GM18511 (cell line): ENCODE results near the gene CLCN1.

Experiments
- ATAC-seq: cut with Tn5 transposase; IDR thresholded peaks from one replicate; pipeline ENCODE4 v1.9.1; 2021; ENCODE audit warnings: mild to moderate bottlenecking, moderate library complexity; ENCODE audit not compliant: unreplicated experiment

Gene CLCN1

DNA sequence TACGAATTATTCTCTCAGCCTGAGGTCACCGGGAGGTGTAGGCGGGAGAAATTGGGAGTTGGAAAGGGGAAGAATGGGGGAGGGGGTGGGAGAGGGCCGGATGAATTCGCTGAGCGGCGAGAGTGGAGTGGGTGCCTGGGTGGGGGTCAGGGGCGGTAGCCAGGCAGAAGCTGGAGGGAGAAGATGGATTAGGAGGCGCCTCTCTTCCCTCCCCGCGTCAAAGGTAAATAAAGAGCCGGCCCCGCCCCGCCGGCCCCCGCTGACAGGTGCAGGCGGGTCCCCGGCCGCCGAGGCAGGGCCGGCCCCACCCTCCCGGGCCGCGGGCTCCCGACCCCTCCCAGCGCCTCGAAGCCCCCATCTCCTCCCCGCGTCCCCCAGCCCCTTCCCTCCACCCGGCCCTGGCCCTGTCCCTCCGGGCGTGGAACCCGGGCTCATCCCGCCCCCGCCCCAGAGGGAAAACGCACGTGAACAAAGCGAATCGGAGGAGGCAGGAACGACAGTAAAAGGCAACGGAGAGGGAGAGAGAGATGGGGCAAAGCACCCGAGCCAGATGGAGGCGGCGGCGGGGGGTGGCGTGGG, 45.7 kb downstream of the CLCN1 start:
- no peak for ATAC-seq

DNA sequence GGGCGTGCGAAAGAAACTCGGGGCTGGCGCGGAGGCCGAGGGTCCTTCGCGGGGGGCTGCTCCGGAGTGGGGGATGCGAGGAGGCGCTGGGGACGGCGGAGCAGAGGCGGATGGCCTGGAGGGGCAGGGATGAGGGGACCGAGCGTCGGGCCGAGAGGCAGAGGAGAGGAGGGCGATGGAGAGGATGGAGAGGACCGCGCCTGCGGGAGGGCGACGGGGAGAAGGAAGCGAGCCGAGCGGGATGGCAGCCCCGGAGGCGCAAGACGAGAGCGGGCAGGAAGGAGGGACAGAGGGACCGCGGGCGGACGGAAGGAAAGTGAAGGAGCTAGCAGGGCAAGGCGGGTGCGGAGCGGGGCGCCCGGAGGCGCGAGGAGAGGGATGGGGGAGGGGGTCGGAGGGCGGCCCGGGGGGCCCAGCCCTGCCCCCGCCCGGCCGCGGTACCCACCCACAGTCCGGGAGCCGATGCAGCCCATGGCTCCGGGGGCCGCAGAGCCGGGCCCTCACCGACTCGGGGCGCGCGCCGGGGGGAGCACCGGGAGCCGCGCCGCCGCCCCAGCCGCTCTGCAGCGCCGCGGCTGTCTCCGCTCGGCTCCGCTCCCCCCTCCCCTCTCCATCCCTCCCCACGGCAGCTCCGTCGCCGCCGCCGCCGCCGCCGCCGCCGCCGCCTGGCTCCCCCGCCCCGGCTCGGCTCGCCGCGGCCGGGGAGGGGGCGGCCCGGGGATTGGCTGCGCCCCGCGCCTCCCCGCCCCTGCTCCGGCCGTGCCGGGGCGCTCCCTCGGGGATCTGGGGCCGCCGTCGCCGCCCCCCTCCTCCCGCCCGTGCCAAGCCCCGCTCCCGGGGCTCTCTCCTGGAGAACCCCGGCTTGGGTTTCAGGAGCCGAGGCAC, 46.5 kb downstream of the CLCN1 start, which contains the start of gene FAM131B:
FAM131B (minus strand) TSS at position 583 of the 885 bp plus-strand sequence; CDS start at position 473, 110 bp downstream.
- ATAC-seq = peak; percentile 51

DNA sequence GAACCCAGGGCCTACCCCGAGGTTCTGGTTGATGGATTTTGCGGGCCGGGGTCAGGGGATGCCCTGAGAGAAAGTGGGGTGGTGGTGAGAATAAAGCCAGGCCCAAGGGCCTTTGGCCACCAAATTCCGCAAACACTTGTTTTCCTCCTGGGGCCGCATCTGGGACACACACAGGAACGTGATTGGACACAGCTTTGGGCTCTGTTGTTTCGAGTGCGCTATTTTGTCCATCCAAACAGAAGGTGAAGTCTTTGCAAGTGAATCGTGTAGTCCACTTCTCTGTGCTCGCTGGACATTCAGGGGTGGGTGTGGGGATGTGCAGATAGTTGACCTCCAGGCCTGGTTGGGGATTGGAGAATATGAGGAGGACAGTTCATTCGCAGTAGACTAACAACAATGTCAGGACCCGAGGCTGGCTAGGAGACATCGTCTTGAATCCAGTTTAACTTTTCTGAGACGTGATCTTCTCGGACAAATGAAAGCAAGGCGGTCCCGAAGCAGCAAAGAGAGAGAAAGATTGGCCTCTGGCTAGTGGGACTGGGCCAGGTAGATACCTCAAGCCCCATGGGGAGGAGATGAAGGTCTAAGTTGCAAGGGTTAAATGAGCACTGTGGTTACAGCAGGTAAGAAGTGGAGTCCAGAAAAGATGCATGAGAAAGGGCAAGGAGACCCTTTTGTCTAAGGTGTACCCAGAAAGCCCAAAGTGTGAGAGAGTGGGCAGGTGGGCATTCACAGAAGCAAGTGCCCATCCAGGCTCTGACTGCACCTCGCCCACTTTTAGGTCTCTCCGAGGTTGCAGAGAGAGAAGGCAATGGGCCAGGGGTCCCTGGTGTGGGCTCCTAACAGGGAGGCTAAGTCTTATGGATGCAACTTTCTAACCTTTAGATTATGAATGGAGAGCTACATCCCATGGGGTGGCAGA, 47.4 kb downstream of the CLCN1 start:
- no peak for ATAC-seq

DNA sequence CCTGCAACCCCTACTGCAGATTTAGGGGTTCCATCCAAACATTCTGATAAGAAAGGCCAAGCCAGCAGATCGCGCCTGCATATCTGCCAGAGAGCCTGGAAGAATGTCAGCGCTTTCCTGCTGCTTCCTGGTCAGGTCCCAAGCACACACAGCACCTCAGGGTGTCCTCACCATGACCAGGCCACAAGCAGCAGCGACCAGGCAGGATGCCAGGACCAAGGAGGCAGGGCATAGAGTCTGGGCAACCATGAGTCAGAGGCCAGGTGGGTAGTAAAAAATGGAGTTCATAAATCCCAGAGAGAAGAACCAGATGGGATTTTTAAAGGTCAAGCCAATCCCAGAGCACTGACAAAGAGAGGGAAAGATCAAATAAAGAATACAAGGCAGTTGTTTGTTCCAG, 52.1 kb downstream of the CLCN1 start:
- no peak for ATAC-seq

DNA sequence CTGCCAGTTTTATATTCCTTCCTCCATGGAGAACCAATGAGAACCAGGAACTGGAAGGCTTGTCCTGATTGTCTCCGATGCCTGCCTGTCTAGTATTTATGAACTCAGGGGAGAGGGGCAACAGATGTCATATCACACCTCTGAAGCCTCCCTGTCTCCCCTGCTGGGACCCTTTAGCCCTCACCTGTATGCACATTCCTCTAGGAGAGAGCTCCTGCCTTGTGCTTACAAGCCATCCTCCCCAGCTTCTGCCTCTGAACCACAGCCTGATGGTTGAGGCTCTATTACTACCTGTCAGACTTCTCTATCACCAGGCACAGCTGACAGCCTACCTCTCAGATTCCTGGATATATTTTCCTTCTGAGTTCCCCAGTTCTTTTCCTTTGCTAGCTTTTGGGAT, 52.5 kb downstream of the CLCN1 start:
- ATAC-seq = no peak

DNA sequence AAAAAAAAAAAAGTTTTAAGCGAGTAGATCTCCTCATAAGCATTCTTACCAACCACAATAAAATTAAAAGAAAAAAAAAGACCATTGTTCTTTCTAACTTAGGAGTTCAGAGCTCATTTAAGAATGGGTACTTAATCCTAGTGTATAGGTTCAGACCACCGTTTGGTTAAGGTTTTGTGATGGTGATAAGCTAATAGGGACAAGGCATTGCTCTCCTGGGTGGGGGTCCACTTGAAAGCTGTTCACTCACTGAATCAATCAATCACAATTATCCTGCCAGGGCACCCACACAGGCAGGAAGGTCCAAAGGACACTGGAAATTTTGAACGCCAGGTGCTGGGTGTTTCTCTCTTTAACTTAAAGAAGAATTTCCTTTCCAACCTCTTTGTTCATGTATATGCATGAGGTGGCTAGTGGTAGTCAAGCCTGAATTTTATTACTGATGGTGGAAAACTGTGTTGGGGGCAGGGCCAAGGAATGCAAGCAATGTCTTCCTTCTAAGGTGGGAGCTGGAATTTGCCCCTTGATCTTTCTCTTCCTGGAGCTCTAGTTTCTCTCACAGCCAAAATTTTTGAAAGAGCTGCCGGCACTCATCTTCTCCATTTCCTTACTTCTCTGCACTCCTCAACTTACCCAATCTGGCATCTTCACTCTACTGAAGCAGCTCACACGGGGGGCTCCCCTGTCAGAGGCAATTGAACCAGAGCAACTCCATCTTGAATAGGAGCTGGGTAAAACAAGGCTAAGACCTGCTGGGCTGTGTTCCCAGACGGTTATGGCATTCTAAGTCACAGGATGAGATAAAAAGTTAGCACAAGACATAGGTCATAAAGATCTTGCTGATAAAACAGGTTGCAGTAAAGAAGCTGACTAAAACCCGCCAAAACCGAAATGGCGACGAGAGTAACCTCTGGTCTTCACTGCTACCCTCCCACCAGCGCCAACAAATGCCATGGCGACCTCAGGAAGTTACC, 54.1 kb downstream of the CLCN1 start:
- ATAC-seq = no peak

DNA sequence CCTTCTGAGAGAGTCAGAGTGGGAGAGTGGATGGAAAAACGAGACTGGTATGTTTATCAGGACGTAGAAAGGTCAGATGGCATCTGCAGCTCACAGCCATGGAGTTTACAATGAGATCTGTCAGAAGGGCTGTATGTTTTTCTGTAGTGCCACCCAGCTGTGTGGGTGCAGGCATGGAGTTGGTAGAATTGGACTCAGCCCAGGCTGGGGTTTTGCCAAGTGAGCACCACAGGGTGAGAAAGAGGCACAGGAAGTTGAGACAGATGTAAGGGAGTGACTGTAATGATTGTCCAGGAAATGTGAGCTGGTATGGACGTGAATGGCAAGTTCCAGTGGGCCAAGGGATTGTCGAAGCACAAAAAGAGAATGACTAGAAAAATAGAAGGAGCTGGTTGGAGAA, 56.2 kb downstream of the CLCN1 start:
- ATAC-seq = no peak

DNA sequence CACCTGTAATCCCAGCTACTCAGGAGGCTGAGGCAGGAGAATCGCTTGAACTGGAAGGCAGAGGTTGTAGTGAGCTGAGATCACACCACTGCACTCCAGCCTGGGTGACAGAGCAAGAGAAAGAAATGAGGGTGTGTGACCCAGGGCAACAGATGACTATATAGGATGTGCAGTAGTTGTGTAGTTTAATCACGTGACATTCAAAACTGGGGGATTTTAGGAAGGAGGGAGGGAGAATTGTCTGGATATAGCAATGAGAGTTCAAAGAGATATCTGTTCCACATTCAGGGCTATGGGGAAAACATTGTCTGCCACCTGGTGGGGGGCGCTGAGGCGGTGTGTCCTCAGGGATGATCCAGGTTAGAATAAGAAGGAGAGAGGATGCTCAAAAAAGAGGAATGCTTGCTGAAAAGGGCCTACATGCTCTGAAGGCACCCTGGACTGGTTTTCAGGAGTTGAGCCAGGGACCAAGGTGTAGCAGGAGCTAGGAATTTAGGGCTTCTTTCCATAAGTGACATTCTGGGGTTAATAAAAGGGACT, 57.4 kb downstream of the CLCN1 start:
- no peak for ATAC-seq

DNA sequence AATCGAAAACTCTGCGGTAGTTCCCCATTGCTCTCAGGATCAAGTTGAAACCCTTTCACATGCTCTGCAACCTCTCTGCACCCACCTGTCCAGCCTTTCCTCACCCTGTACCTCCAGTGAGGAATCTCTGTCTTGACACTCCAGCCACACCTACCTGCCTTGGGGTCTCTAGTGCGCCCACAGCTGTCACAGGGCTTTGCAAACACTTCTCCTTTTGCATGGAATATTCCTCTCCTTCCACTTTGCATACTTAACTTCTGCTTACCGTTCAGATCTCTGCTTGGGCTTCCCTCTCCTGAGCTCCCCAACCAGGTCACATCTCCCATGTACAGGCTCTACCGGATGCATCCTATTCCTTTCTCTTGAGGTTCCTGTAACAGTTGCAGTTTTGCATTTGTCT, 58.6 kb downstream of the CLCN1 start:
- ATAC-seq = no peak

DNA sequence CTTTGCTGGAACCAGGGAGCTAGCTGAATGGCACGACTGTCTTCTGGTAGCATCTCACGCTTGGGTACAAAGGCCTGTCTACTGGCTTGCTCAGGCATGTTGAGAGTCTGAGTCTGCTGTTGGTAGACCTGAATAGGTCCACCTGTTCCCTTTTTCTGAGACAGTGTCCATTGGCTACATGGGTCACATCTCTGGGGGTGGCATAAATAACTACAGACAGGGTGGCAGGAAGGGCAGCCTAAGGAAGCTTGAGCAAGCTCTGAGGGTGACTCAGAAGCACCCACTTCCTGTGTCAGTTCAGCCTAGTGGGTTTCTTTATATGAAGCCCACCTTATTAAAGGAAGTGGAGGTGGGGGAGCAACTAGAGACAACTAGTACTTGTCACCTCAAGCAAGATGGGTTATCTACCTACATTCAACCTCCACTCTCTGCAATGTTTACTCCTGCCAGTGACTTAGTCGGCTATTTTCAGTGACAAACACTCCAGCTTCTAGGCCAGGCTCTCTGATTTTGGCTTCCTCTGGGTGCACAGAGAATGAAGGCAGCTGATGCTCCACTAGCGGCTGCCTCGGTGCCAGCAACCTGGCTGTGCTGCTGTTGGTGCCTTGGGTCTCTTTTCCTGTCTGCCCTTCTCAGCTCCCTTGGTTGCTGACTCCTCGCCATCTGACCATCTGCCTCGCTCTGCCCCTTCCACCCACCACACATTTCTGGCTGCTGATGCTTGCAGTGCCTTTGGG, 59.6 kb downstream of the CLCN1 start:
- no peak for ATAC-seq

DNA sequence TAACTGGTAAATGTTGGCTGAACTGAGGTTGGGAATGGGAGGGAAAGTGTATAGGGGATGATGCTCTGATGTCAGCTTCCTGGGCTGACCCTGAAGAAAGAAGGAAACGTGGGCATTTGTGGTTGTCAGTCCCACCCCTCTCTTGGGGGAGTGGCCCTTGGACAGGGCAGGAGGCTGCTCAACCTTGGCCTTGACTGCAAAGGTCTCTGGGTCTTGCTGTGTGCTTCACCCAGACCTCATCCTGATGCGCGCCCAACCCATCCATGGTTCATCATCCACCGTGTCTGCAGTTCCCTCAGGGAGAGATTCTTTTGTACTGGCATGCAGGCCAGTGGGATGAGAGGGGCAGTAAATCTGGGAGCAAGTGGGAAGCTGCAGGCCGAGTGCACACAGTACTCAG, 60.5 kb downstream of the CLCN1 start:
- no peak for ATAC-seq

DNA sequence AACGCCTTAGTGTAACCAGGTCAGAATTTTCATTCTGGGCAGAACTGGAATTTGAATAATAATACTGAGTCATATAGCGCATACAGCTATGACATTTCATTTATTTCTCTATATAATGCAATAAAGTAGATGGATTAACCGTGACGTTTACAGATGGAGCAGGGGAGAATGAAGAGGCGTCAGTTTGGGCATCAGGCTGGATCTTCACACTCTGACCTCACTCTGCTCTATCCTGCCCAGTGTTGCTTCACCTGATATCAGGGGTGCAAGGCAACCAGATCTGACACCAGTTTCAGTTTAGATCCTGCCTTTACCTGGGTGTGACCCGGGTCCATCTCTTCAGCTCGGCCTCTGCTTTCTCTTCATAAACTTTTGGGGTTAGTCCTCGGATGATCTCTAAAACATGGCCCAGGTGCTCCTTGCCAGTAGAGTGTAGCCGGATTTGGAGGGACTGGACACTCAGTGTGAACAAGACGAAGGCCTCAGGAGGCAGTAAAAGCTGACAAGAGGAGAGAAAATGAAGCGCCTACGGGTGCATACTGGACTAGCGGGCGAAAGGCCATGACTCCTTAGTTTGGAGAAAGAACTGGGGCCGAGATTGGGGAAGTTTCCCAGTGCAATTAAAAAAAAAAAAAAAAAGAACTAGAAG, 63.8 kb downstream of the CLCN1 start:
- peak; percentile 1 for ATAC-seq

DNA sequence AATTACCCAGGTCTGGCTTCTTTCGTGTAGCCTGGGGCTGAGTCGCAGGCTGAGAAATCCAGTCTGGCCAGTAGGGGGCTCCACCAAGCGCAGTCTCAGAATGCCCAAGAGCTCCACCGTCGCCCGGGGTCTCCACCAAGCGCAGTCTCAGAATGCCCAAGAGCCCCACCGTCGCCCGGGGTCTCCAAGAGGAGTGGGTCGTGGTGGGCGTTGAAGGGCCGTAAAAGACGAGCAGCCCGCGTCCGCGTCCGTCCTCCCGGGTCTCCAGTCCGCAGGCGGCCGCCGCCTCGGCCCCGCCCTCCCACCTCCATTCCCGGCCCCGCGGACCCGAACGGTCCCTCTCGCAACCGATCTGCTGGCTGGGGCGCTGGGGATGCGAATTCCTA, 64.3 kb downstream of the CLCN1 start:
- peak; percentile 72 for ATAC-seq

DNA sequence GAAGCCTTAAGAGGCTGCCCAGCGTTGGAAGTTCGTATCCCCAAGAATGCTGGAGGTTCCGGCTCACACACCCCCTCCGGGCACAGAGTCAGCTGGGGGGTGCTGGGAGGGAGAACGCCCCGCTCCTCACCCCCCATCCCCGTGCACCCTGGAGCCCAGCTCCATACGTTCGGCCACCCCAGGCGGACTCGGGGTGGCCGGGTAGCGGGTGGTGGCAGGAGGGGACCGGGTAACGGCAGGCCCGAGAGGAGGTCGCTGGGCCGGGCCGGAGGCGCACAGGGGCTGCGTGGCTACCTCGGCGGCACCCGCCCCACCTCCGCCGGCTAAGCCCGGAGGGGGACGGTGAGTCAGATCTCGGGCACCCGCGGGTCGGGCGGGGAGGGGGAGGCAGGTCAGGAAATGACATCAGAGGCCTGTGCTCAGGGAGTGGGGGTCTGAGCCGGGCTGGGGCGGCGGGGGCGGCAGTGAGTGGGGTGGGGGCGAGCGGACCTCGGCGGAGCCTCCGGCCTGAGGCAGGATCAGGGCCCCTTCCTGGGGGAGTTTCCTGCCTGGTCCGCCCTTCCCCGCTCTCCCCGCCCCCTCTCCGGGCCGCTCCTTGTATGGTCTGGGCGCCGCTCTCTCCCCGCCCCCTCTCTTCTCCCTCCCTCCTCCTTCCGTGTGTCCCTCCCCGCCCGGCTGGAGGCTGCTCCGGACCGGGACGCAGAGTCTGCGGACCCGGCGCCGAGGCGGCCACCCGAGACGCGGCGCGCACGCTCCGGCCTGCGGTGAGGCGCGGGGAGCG, 64.9 kb downstream of the CLCN1 start, which contains the start of gene ZYX:
ZYX (plus strand) TSS at position 700 of the 781 bp plus-strand sequence. CDS start 227 bp downstream, outside the sequence.
- ATAC-seq = peak; percentile 80

DNA sequence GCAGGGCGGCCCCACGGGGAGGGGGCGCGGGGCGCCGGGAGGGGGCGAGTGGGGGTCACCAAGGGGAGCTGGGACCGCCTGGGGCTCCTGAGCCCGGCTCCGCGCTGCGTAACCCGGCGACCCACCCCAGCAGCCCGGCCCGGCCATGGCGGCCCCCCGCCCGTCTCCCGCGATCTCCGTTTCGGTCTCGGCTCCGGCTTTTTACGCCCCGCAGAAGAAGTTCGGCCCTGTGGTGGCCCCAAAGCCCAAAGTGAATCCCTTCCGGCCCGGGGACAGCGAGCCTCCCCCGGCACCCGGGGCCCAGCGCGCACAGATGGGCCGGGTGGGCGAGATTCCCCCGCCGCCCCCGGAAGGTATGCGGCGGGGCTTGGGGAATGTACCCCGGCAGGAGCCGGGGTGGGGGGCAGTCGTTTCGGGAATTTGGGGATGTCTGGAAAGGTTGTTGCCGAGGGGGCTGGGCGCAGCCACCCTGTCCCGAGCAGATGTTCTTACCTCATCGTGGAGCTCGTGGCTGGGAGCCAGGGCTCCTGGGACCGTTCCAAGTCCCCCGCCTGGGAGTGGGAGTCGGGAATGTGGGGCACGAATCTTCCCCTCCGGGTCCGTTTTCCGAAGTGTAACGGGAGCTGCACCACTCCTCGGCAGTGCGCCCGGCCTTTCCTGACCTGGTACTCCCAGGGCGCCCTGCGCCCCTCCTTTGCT, 65.7 kb downstream of the CLCN1 start:
- ATAC-seq = peak; percentile 17

DNA sequence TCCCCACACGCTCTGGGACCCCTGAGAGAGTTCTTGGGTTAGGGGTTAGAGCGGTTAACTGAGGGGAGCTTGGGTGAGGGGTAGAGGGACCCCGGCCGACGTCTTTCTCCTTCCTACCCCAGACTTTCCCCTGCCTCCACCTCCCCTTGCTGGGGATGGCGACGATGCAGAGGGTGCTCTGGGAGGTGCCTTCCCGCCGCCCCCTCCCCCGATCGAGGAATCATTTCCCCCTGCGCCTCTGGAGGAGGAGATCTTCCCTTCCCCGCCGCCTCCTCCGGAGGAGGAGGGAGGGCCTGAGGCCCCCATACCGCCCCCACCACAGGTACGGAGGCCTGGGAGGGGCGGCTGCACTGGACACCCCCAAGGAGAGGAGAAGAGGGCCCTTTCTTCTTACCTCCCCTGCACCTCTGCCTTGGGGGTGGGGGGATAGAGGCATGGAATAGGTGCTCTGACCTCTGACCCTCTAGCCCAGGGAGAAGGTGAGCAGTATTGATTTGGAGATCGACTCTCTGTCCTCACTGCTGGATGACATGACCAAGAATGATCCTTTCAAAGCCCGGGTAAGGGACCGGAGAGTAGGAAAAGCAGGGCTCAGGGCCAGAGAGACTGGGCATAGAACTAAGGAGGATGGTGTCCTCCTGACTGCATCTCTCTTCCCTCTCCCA, 66.3 kb downstream of the CLCN1 start:
- no peak for ATAC-seq
